H1 (cell line): ENCODE data around the gene NRDE2. TPM values are rescaled to one million over a fixed set of nuclear protein-coding genes. Genes with fewer than 3 reads are reported as not detected.

Source experiments
- CTCF ChIA-PET: fragments of 300-600 bp; sonication (Branson Sonifier 250); formaldehyde crosslinking; loops from one replicate; lab custom pipeline; 2021; ENCODE audit not compliant: partially characterized antibody; lab: Charles Lee
- POLR2A ChIA-PET: fragments of 300-600 bp; sonication (Branson Sonifier 250); formaldehyde crosslinking; loops from one replicate; lab custom pipeline; 2021; ENCODE audit warnings: inconsistent platforms; ENCODE audit not compliant: partially characterized antibody; lab: Charles Lee
- DNase-seq, 2 experiments: peaks; one replicate each; pipeline versions ENCODE4 v3.0.0 to v3.0.0-alpha.2; 2010 to 2022; ENCODE audit warnings: low spot score in 2 of 2, low read depth in 1 of 2, mixed read lengths in 1 of 2
- FAIRE-seq: peaks from 2 replicates; lab custom pipeline; 2011; peaks lifted over from hg19 to GRCh38; lab: Jason Lieb, UNC
- H2AFZ ChIP-seq: 2 replicates; pipeline ENCODE4 v1.8.1; 2012; ENCODE audit warnings: low read length, inconsistent platforms
- H2AK5ac ChIP-seq: 2 replicates; pipeline ENCODE4 v1.6.1; 2013; ENCODE audit warnings: low read depth, low read length
- H2BK120ac ChIP-seq: replicated peaks from 2 replicates; pipeline ENCODE3; 2013; ENCODE audit warnings: low read depth, low read length, inconsistent platforms
- H2BK12ac ChIP-seq: 2 replicates; pipeline ENCODE4 v1.6.1; 2013; ENCODE audit warnings: low read depth, low read length
- H2BK15ac ChIP-seq: 2 replicates; pipeline ENCODE4 v1.6.1; 2013; ENCODE audit warnings: low read length
- H2BK20ac ChIP-seq: 2 replicates; pipeline ENCODE4 v1.6.1; 2013; ENCODE audit warnings: low read length
- H2BK5ac ChIP-seq: 2 replicates; pipeline ENCODE4 v1.6.1; 2013; ENCODE audit warnings: low read depth, low read length
- H3K14ac ChIP-seq: 2 replicates; pipeline ENCODE4 v1.6.1; 2013; ENCODE audit warnings: inconsistent platforms; ENCODE audit not compliant: insufficient read length
- H3K18ac ChIP-seq: 2 replicates; pipeline ENCODE4 v1.6.1; 2013; ENCODE audit warnings: low read length; ENCODE audit errors: extremely low read depth
- H3K23ac ChIP-seq: 2 replicates; pipeline ENCODE4 v1.6.1; 2013; ENCODE audit warnings: inconsistent platforms; ENCODE audit not compliant: insufficient read length
- H3K23me2 ChIP-seq: 2 replicates; pipeline ENCODE4 v1.6.1; 2013; ENCODE audit warnings: low read depth, low read length
- H3K27ac ChIP-seq: 2 replicates; pipeline ENCODE4 v1.6.1; 2011; ENCODE audit warnings: low read depth, low read length, inconsistent platforms
- H3K27me3 ChIP-seq, 4 experiments: replicated peaks in 1 of 4; 1 replicate in 1 of 4; 2 replicates in 3 of 4; pipeline versions ENCODE4 v1.6.1 to v1.8.1; 2011 to 2013; ENCODE audit warnings: low read length in 3 of 4, mild to moderate bottlenecking in 3 of 4, inconsistent platforms in 2 of 4, mixed read lengths in 2 of 4, moderate library complexity in 1 of 4; ENCODE audit not compliant: control insufficient read depth in 3 of 4, insufficient read depth in 3 of 4; ENCODE audit errors: extremely low read depth in 1 of 4
- H3K36me3 ChIP-seq, 4 experiments: 2 replicates each; pipeline versions ENCODE4 v1.6.1 to v1.8.1; 2011 to 2013; ENCODE audit warnings: mild to moderate bottlenecking in 4 of 4, low read length in 3 of 4, moderate library complexity in 2 of 4, control low read depth in 1 of 4, inconsistent platforms in 1 of 4; ENCODE audit not compliant: insufficient read depth in 4 of 4, control insufficient read depth in 2 of 4
- H3K4ac ChIP-seq: replicated peaks from 2 replicates; pipeline ENCODE3; 2013; ENCODE audit warnings: low read length, low read depth, mixed read lengths, inconsistent platforms; ENCODE audit not compliant: insufficient read length
- H3K4me1 ChIP-seq, 4 experiments: replicated peaks in 1 of 4; 1 replicate in 1 of 4; 2 replicates in 3 of 4; pipeline versions ENCODE4 v1.6.1 to v1.8.1; 2011 to 2013; ENCODE audit warnings: low read length in 3 of 4, inconsistent platforms in 2 of 4, mixed read lengths in 1 of 4; ENCODE audit not compliant: insufficient read depth in 4 of 4, control insufficient read depth in 3 of 4
- H3K4me2 ChIP-seq, 2 experiments: 2 replicates each; pipeline versions ENCODE4 v1.6.1 to v1.8.1; 2011 to 2013; ENCODE audit warnings: low read depth in 2 of 2, low read length in 2 of 2, control low read depth in 1 of 2, inconsistent platforms in 1 of 2, mild to moderate bottlenecking in 1 of 2; ENCODE audit not compliant: insufficient read depth in 1 of 2
- H3K4me3 ChIP-seq, 4 experiments: fragments of 200-600, 300-600 bp in 1 of 4; sonication (generic), shearing (Covaris generic), sonication (Bioruptor Twin) in 1 of 4; 2 replicates each; pipeline versions ENCODE4 v1.5.1 to v1.8.1; 2011 to 2016; ENCODE audit warnings: low read length in 4 of 4, low read depth in 3 of 4, control low read depth in 2 of 4, inconsistent platforms in 2 of 4, mild to moderate bottlenecking in 2 of 4, mixed read lengths in 1 of 4, moderate library complexity in 1 of 4; ENCODE audit not compliant: insufficient read depth in 2 of 4; ENCODE audit errors: extremely low read depth in 1 of 4
- H3K56ac ChIP-seq: replicated peaks from 2 replicates; pipeline ENCODE3; 2013; ENCODE audit warnings: low read depth, mild to moderate bottlenecking, mixed read lengths, low read length, inconsistent platforms; ENCODE audit not compliant: insufficient read length
- H3K79me1 ChIP-seq: 2 replicates; pipeline ENCODE4 v1.6.1; 2013; ENCODE audit warnings: low read depth, low read length, control low read depth
- H3K79me2 ChIP-seq, 2 experiments: 2 replicates each; pipeline versions ENCODE4 v1.6.1 to v1.8.1; 2012 to 2013; ENCODE audit warnings: low read length in 2 of 2, mild to moderate bottlenecking in 2 of 2, inconsistent platforms in 1 of 2; ENCODE audit not compliant: insufficient read depth in 2 of 2, control insufficient read depth in 1 of 2
- H3K9ac ChIP-seq, 4 experiments: replicated peaks in 1 of 4; 1 replicate in 1 of 4; 2 replicates in 3 of 4; pipeline versions ENCODE4 v1.6.1 to v1.8.1; 2011 to 2013; ENCODE audit warnings: low read depth in 3 of 4, low read length in 3 of 4, control low read depth in 2 of 4, mild to moderate bottlenecking in 2 of 4, moderate library complexity in 2 of 4, inconsistent platforms in 1 of 4; ENCODE audit errors: extremely low read depth in 1 of 4
- H3K9me3 ChIP-seq, 2 experiments: 2 replicates each; pipeline versions ENCODE4 v1.6.1 to v1.8.1; 2012 to 2013; ENCODE audit warnings: mild to moderate bottlenecking in 2 of 2, moderate library complexity in 2 of 2, control low read depth in 1 of 2, inconsistent platforms in 1 of 2, low read depth in 1 of 2, low read length in 1 of 2, mixed read lengths in 1 of 2; ENCODE audit not compliant: insufficient read depth in 2 of 2
- H4K20me1 ChIP-seq, 2 experiments: replicated peaks in 1 of 2; 2 replicates each; pipeline versions ENCODE3 to v1.8.1; 2011 to 2013; ENCODE audit warnings: inconsistent platforms in 2 of 2, low read length in 2 of 2, mild to moderate bottlenecking in 1 of 2; ENCODE audit not compliant: insufficient read depth in 2 of 2, control insufficient read depth in 1 of 2
- H4K5ac ChIP-seq: 2 replicates; pipeline ENCODE4 v1.6.1; 2013; ENCODE audit warnings: low read length, low read depth, mixed read lengths, inconsistent platforms; ENCODE audit not compliant: insufficient read length
- H4K8ac ChIP-seq: 2 replicates; pipeline ENCODE4 v1.8.0; 2013; ENCODE audit warnings: mild to moderate bottlenecking, moderate library complexity, low read length, inconsistent platforms; ENCODE audit not compliant: insufficient read depth; ENCODE audit errors: extremely low read depth
- H4K91ac ChIP-seq: replicated peaks from 2 replicates; pipeline ENCODE3; 2013; ENCODE audit warnings: low read length, mixed read lengths, inconsistent platforms; ENCODE audit not compliant: insufficient read length
- CREB1 ChIP-seq: IDR thresholded peaks from 2 replicates; pipeline ENCODE4 v1.6.1; 2012; ENCODE audit warnings: inconsistent platforms
- EGR1 ChIP-seq: IDR thresholded peaks from 2 replicates; pipeline ENCODE4 v1.6.1; 2011; ENCODE audit warnings: low read depth, low read length, borderline replicate concordance
- EZH2 ChIP-seq: fragments of 200-600 bp; sonication (generic); IDR thresholded peaks from 2 replicates; pipeline ENCODE4 v1.7.1; 2012; ENCODE audit warnings: low read depth, mild to moderate bottlenecking, moderate library complexity, low read length, inconsistent platforms; ENCODE audit not compliant: severe bottlenecking
- FOSL1 ChIP-seq: IDR thresholded peaks from 2 replicates; pipeline ENCODE4 v1.6.1; 2011; ENCODE audit warnings: mild to moderate bottlenecking, low read depth, low read length, moderate library complexity; ENCODE audit not compliant: insufficient read depth
- MAFK ChIP-seq: IDR thresholded peaks from 2 replicates; pipeline ENCODE4 v1.6.1; 2012; ENCODE audit warnings: low read depth, mild to moderate bottlenecking, improper control_type of control experiment, low read length
- PHF8 ChIP-seq: fragments of 200-600 bp; sonication (generic); conservative IDR thresholded peaks from 2 replicates; pipeline ENCODE4 v1.7.1; 2012; ENCODE audit warnings: low read depth, mild to moderate bottlenecking, inconsistent platforms, low read length, moderate library complexity
- POLR2A ChIP-seq, 2 experiments: IDR thresholded peaks; 1 replicate in 1 of 2; 2 replicates in 1 of 2; pipeline ENCODE4 v1.6.1; 2011; ENCODE audit warnings: low read depth in 2 of 2, low read length in 2 of 2, mild to moderate bottlenecking in 2 of 2; ENCODE audit errors: control extremely low read depth in 1 of 2
- POU5F1 ChIP-seq: IDR thresholded peaks from 2 replicates; pipeline ENCODE4 v1.6.1; 2011; ENCODE audit warnings: low read depth, mild to moderate bottlenecking, low read length, moderate library complexity
- SP2 ChIP-seq: IDR thresholded peaks from 2 replicates; pipeline ENCODE4 v1.6.1; 2012; ENCODE audit warnings: mild to moderate bottlenecking, low read length, inconsistent platforms
- SP4 ChIP-seq: IDR thresholded peaks from 2 replicates; pipeline ENCODE4 v1.6.1; 2012; ENCODE audit warnings: low read length, inconsistent platforms
- ZNF274 ChIP-seq: IDR thresholded peaks from 2 replicates; pipeline ENCODE4 v1.7.0; 2012; ENCODE audit warnings: low read length, borderline replicate concordance; ENCODE audit errors: extremely low read depth
- WGBS, 2 experiments: shearing (Covaris generic) in 1 of 2; methylation state at CpG; one replicate each; pipeline versions ENCODE4 v1.1.6 to v1.1.7; 2013 to 2015; ENCODE audit warnings: low lambda C conversion rate in 2 of 2, mixed read lengths in 2 of 2, inconsistent platforms in 1 of 2, low coverage in 1 of 2, missing lambda C conversion rate in 1 of 2; ENCODE audit not compliant: insufficient replicate concordance in 2 of 2, insufficient coverage in 1 of 2, insufficient read length in 1 of 2; ENCODE audit errors: extremely low coverage in 1 of 2, missing lambda C conversion rate in 1 of 2; 5-methylcytosine and 5-hydroxymethylcytosine counted together
- polyA plus RNA-seq, 7 experiments: library from polyadenylated mRNA; depleted of rRNA in 3 of 7; stranded (reverse) in 5 of 7; unstranded in 2 of 7; fragments of >200 nt in 5 of 7; fragments of 200-250 nt in 2 of 7; gene quantifications; 1 replicate in 5 of 7; 2 replicates in 1 of 7; 4 replicates in 1 of 7; pipeline versions ENCODE4 v1.2.1 to v1.2.3, GENCODE V29; 2011 to 2013; ENCODE audit warnings: missing spikeins in 2 of 7, mixed read lengths in 2 of 7
- total RNA-seq: library from RNA; stranded (reverse); fragmentation: NEBNext Ultra II Directional; extraction: Animal tissue kit (Norgen Biotek cat#: 25700); gene quantifications from 2 replicates; pipeline ENCODE4 v1.2.1, GENCODE V29; 2021
- TF ChIP-seq, protein P1 (sequence below): IDR thresholded peaks from 2 replicates; pipeline ENCODE4 v1.6.1; 2012; ENCODE audit warnings: inconsistent platforms

The NRDE2 gene
- total and polyA plus RNA-seq, 2 of the 8 experiments (the other 6 are each of a cell fraction or from before 2014, with no cell fraction given): 4.9 to 12.1 TPM

DNA sequence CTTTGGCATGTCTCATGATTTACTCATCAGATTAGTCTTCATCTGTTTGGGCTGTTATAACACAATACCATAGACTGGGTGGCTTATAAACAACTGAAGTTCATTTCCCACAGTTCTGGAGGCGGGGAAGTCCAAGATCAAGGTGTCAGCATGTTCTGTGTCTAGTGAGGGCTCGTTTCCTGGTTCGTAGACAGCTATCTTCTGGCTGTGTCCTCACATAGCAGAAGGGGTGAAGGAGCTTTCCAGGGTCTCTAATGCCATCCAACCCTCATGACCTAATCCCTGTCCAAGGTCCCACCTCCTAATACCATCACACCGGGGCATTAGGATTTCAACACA is 30.8 kb upstream of the NRDE2 start:
- DNase-seq (no peak), FAIRE-seq (no peak)
- Histone ChIP-seq H3K23me2 (no peaks in the 10 kb centered on the region), H2BK12ac (no peak overlapping the region), H3K27ac (no peak overlapping the region), H4K8ac (no peak overlapping the region), H2AFZ (no peak overlapping the region), H3K79me1 (no peaks in the 10 kb centered on the region), H2BK5ac (no peak overlapping the region), H3K14ac (no peak overlapping the region), H3K9ac (no peak overlapping the region), H3K4ac (no peak overlapping the region), H2BK120ac (no peak overlapping the region), H3K4me3 (no peak overlapping the region), H3K27me3 (no peaks in the 10 kb centered on the region), H3K4me2 (no peak overlapping the region), H4K91ac (no peak overlapping the region), H3K79me2 (no peaks in the 10 kb centered on the region), H2AK5ac (no peak overlapping the region), H4K5ac (no peak overlapping the region), H4K20me1 (no peaks in the 10 kb centered on the region), H2BK20ac (no peak overlapping the region), H3K56ac (no peak overlapping the region), H3K4me1 (no peaks in the 10 kb centered on the region), H3K9me3 (no peaks in the 10 kb centered on the region), H3K36me3 (no peaks in the 10 kb centered on the region), H3K23ac (no peak overlapping the region), H3K18ac (no peak overlapping the region), H2BK15ac (no peak overlapping the region)
- ChIA-PET CTCF (no interaction called here), POLR2A (no interaction called here)
- TF ChIP-seq POU5F1: no peak
- no peak for TF ChIP-seq SP2
- no peak for TF ChIP-seq EZH2
- TF ChIP-seq FOSL1: no peak
- TF ChIP-seq EGR1: no peak
- TF ChIP-seq SP4: no peak
- TF ChIP-seq ZNF274: no peak
- no peak for TF ChIP-seq POLR2A (IDR thresholded peaks at IDR 0.05; ENCODE audit: control extremely low read depth in 1 of 2, low read depth in 2 of 2, low read length in 2 of 2)
- no peak for TF ChIP-seq MAFK
- TF ChIP-seq CREB1: no peak
- TF ChIP-seq, protein P1, sequence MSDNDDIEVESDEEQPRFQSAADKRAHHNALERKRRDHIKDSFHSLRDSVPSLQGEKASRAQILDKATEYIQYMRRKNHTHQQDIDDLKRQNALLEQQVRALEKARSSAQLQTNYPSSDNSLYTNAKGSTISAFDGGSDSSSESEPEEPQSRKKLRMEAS: no peak
- TF ChIP-seq PHF8: no peak
- 96% methylated on average over 4 of the region's 4 CpGs; no CpG with 5 or more reads in 1 of the 2 experiments for WGBS, 2 experiments
